ENCODE results near the gene AGPS. TPM values are rescaled to one million over a fixed set of nuclear protein-coding genes. Genes with fewer than 3 reads are reported as not detected.

AGPS gene
- total and polyA plus RNA-seq, 2 of the 13 experiments (the other 11 are each of a cell fraction or from before 2014, with no cell fraction given): 39.4 to 99.0 TPM

DNA sequence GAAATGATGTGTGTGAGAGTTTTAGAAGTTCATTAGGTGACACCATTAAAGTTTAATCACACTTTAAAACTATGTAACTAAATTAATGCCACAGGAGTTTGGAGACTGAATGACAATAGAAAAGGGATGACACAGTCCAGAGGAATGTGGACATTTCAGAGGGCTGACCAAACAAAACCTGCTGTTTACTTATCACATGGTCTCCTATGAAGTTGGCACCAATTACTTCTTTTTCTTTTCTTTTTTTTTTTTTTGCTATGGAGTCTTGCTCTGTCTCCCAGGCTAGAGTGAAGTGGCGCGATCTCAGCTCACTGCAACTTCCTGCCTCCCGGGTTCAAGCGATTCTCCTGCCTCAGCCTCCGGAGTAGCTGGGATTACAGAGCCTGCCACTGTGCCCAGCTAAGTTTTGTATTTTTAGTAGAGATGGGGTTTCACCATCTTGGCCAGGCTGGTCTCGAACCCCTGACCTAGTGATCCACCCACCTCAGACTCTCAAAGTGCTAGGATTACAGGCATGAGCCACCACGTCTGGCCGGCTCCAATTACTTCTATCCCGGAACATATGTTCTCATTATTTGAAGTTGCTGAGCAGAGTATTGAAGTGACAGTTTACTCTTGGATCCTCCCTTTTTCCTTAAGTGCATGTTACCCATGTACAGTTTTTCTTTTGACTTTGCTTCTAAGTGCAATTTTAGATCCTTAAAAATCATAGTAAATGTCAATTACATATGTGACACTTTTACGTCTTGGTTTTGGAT is 4.3 kb downstream of the AGPS start (continued):
- TF ChIP-seq DPF2 (CRISPR knock-in tag; IDR thresholded peaks at IDR 0.05; ENCODE audit: borderline replicate concordance, low read depth): peak; percentile 73; the same call in 1 of the 2 replicates
- TF ChIP-seq, protein P1, sequence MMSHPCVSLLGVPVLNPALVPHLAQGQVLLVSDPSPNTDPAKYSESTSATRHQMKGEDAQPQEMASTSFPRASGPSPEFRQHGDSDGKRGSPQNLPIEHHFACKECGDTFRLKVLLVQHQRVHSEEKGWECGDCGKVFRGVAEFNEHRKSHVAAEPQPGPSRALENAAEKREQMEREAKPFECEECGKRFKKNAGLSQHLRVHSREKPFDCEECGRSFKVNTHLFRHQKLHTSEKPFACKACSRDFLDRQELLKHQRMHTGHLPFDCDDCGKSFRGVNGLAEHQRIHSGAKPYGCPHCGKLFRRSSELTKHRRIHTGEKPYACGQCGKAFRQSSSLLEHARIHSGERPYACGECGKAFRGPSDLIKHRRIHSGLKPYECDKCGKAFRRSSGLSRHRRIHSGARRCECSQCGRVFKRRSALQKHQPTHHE (CRISPR knock-in tag; IDR thresholded peaks at IDR 0.05; ENCODE audit: borderline replicate concordance): no peak
- TF ChIP-seq MXD4 (CRISPR knock-in tag; IDR thresholded peaks at IDR 0.05): peak; percentile 53; the same call in 1 of the 2 replicates
- no peak for TF ChIP-seq NFE2 (CRISPR knock-in tag; IDR thresholded peaks at IDR 0.05)
- 0 out of 2 replicates have a peak, but pooled peaks have one; percentile 56 for TF ChIP-seq CCDC6 (CRISPR knock-in tag; IDR thresholded peaks at IDR 0.05)
- TF ChIP-seq, protein P2, sequence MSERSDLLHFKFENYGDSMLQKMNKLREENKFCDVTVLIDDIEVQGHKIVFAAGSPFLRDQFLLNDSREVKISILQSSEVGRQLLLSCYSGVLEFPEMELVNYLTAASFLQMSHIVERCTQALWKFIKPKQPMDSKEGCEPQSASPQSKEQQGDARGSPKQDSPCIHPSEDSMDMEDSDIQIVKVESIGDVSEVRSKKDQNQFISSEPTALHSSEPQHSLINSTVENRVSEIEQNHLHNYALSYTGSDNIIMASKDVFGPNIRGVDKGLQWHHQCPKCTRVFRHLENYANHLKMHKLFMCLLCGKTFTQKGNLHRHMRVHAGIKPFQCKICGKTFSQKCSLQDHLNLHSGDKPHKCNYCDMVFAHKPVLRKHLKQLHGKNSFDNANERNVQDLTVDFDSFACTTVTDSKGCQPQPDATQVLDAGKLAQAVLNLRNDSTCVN (CRISPR knock-in tag; IDR thresholded peaks at IDR 0.05; ENCODE audit: borderline replicate concordance): peak; percentile 28; the same call in 1 of the 2 replicates
- TF ChIP-seq THAP11 (CRISPR knock-in tag; IDR thresholded peaks at IDR 0.05): peak; percentile 25; the same call in 1 of the 2 replicates
- 0 out of 2 replicates have a peak, but pooled peaks have one; percentile 60 for TF ChIP-seq SP5 (CRISPR knock-in tag; IDR thresholded peaks at IDR 0.05; ENCODE audit: borderline replicate concordance, low read depth)
- TF ChIP-seq NFIC (IDR thresholded peaks at IDR 0.05; ENCODE audit: low read length): peak; percentile 75; the same call in 1 of the 2 replicates
- peak; percentile 86 for TF ChIP-seq SAP130 (CRISPR knock-in tag; IDR thresholded peaks at IDR 0.05; ENCODE audit: low read depth)
- TF ChIP-seq SP1 (IDR thresholded peaks at IDR 0.05): no peak
- peak; percentile 11; the same call in 1 of the 2 replicates for TF ChIP-seq SP1 (CRISPR knock-in tag; IDR thresholded peaks at IDR 0.05)
- TF ChIP-seq, protein P3, sequence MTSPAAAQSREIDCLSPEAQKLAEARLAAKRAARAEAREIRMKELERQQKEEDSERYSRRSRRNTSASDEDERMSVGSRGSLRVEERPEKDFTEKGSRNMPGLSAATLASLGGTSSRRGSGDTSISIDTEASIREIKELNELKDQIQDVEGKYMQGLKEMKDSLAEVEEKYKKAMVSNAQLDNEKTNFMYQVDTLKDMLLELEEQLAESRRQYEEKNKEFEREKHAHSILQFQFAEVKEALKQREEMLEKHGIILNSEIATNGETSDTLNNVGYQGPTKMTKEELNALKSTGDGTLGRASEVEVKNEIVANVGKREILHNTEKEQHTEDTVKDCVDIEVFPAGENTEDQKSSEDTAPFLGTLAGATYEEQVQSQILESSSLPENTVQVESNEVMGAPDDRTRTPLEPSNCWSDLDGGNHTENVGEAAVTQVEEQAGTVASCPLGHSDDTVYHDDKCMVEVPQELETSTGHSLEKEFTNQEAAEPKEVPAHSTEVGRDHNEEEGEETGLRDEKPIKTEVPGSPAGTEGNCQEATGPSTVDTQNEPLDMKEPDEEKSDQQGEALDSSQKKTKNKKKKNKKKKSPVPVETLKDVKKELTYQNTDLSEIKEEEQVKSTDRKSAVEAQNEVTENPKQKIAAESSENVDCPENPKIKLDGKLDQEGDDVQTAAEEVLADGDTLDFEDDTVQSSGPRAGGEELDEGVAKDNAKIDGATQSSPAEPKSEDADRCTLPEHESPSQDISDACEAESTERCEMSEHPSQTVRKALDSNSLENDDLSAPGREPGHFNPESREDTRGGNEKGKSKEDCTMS (CRISPR knock-in tag; conservative IDR thresholded peaks at IDR 0.05): no peak
- TF ChIP-seq FOXP1 (IDR thresholded peaks at IDR 0.05): no peak
- TF ChIP-seq FOXP1 (CRISPR knock-in tag; IDR thresholded peaks at IDR 0.05): peak; percentile 86
- no peak for TF ChIP-seq ATRX (CRISPR knock-in tag; IDR thresholded peaks at IDR 0.05; ENCODE audit: borderline replicate concordance)
- TF ChIP-seq, protein P4, sequence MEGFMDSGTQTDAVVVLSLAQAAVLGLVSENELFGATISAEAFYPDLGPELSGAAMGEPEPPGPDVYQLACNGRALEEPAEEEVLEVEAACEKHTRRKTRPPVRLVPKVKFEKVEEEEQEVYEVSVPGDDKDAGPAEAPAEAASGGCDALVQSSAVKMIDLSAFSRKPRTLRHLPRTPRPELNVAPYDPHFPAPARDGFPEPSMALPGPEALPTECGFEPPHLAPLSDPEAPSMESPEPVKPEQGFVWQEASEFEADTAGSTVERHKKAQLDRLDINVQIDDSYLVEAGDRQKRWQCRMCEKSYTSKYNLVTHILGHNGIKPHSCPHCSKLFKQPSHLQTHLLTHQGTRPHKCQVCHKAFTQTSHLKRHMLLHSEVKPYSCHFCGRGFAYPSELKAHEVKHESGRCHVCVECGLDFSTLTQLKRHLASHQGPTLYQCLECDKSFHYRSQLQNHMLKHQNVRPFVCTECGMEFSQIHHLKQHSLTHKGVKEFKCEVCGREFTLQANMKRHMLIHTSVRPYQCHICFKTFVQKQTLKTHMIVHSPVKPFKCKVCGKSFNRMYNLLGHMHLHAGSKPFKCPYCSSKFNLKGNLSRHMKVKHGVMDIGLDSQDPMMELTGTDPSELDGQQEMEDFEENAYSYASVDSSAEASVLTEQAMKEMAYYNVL (CRISPR knock-in tag; IDR thresholded peaks at IDR 0.05; ENCODE audit: borderline replicate concordance): peak; percentile 94
- peak; percentile 63; the same call in 1 of the 2 replicates for TF ChIP-seq ZNF292 (CRISPR knock-in tag; IDR thresholded peaks at IDR 0.05; ENCODE audit: borderline replicate concordance, low read depth)
- TF ChIP-seq ARNTL (CRISPR knock-in tag; IDR thresholded peaks at IDR 0.05): peak; percentile 34; the same call in 1 of the 2 replicates
- peak; percentile 36; the same call in 1 of the 2 replicates for TF ChIP-seq RXRB (CRISPR knock-in tag; IDR thresholded peaks at IDR 0.05; ENCODE audit: borderline replicate concordance)
